ENCODE measurements around the gene DPH7. TPM values are rescaled to one million over a fixed set of nuclear protein-coding genes. Genes with fewer than 3 reads are reported as not detected.

Gene DPH7
- total RNA-seq, 3 donors from 2014 or later (not counting 1 experiment from before 2014, with no cell fraction given) = 39.5 to 51.0 (median 48.5) TPM

DNA sequence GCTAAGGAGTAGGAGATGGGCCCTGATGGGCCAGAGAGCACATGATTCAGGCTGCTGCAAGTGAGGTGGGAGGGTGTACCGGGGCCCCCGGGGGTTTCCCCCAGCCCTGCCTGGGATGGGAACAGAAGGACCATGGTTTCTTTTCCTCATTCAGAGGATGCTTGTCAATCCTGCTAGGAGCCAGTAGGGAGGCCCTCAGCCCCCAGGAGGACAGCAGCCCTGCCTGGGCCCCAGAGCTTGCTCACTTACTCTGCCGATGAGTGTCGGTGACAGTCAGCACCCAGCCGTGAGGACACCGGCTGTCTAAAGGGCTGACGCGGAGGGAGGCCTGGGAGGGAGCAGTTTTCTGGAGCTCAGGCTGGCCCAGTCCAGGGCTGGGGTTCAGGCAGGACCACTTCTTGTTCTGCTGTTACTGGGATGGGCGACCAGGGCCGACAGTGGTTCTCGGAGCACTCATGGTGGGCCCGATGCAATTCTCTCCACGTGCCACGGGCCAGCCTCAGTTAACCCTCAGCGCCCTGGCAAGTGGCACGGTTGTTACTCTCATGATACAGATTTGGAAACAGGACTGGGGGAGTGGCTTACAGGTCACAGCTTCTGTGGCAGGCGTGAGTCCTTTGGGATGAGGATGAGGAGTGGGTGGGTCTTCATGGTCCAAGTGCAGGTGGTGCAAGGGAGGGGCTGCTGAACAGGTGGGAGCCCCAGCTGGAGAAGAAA, 28.6 kb upstream of the DPH7 start:
- TF ChIP-seq, protein P1, sequence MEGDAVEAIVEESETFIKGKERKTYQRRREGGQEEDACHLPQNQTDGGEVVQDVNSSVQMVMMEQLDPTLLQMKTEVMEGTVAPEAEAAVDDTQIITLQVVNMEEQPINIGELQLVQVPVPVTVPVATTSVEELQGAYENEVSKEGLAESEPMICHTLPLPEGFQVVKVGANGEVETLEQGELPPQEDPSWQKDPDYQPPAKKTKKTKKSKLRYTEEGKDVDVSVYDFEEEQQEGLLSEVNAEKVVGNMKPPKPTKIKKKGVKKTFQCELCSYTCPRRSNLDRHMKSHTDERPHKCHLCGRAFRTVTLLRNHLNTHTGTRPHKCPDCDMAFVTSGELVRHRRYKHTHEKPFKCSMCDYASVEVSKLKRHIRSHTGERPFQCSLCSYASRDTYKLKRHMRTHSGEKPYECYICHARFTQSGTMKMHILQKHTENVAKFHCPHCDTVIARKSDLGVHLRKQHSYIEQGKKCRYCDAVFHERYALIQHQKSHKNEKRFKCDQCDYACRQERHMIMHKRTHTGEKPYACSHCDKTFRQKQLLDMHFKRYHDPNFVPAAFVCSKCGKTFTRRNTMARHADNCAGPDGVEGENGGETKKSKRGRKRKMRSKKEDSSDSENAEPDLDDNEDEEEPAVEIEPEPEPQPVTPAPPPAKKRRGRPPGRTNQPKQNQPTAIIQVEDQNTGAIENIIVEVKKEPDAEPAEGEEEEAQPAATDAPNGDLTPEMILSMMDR (IDR thresholded peaks at IDR 0.05) = no peak
- intact Hi-C loops (cut with micrococcal nuclease) = no loop called here
- peaks cover 7 to 33% of the 10 kb centered on the region in 2 donors for H3K4me1 Mint-ChIP-seq
- H3K9me3 Mint-ChIP-seq = no peaks in the 10 kb centered on the region
- Histone ChIP-seq H3K4me3 (ENCODE audit: low read length) (no peak overlapping the region), H3K36me3 (ENCODE audit: control insufficient read depth, insufficient read depth, low read length) (no peaks in the 10 kb centered on the region), H3K9me3 (ENCODE audit: control insufficient read depth, insufficient read depth, low read length) (no peaks in the 10 kb centered on the region), H3K27me3 (ENCODE audit: control insufficient read depth, insufficient read depth, low read length) (no peaks in the 10 kb centered on the region), H3K4me1 (ENCODE audit: control insufficient read depth, insufficient read depth, low read length) (peaks cover 44% of the 10 kb centered on the region), H3K27ac (ENCODE audit: low read length) (no peak overlapping the region)
- H3K27me3 Mint-ChIP-seq (ENCODE audit: low read depth in 2 of 2) = no peaks in the 10 kb centered on the region
- peak overlapping the region in 1 of 2 donors; percentile 22 for H3K27ac Mint-ChIP-seq
- DNase-seq (no peak), ATAC-seq (no peak)
- H3K4me3 Mint-ChIP-seq = peak overlapping the region; percentile 82
- whole genome bisulfite sequencing (ENCODE audit: insufficient coverage) = 86% methylated on average over 17 of the region's 17 CpGs
- no peaks in the 10 kb centered on the region for H3K36me3 Mint-ChIP-seq

DNA sequence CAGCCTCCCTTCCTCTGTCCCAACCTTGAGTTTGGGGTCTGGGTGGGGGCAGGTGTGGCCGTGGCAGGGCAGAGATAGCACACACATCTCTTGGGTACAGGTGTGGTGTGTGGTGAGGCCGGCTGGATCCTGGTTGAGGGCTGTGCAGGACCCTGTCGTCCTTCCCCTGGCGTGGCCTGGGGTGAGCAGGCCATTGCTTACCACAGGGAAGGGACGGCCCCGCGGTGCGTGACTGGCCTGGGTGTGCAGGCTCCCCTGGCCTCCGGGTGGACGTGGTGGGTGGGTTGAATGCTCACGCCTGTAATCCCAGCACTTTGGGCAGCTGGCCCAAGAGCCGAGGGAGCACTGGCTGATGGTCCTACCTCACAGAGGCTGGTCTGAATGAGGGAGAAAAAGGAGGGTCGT, 28.0 kb upstream of the DPH7 start:
- TF ChIP-seq, protein P1 (IDR thresholded peaks at IDR 0.05) = no peak
- no peak for DNase-seq
- H3K27ac ChIP-seq (ENCODE audit: low read length) = no peak overlapping the region

DNA sequence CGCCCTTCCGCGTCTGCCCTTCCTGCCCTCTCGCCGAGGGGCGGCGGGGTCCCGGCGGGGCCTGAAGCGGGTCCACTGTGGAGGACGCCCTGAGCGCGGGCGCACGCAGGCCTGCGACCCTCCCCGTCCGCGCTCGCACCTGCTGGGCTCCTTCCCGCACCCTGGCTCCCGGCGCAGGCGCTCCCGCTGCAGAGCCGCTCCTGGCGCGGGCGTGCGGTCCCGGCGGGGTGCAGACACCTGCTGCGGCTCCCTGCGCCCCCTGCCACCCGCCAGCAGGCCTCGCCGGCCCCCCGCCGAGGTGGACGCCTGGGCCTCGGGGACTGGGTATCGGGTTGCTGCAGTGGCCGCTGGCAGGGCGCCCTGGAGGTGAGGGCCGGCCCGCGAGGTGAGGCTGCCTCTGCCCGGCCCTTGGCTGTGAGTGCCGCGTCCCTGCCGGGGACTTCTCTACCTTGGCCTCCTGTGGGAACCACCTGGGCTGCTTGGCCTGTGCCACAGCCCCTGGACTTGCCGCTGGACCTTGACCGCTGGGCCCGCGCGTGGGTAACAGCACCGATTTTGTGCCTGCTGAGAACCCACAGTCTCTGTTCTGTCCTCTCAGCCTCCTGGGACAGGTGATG, 27.4 kb upstream of the DPH7 start:
- Mint-ChIP-seq H3K4me1 (peaks cover 7 to 22% of the 10 kb centered on the region in 2 donors), H3K27me3 (ENCODE audit: low read depth in 2 of 2) (no peaks in the 10 kb centered on the region), H3K4me3 (peak overlapping the region; percentile 82), H3K36me3 (no peaks in the 10 kb centered on the region), H3K9me3 (no peaks in the 10 kb centered on the region), H3K27ac (peak overlapping the region in 1 of 2 donors; percentile 22)
- Histone ChIP-seq H3K27ac (ENCODE audit: low read length) (no peak overlapping the region), H3K4me3 (ENCODE audit: low read length) (peak overlapping the region; percentile 33), H3K27me3 (ENCODE audit: control insufficient read depth, insufficient read depth, low read length) (no peaks in the 10 kb centered on the region), H3K36me3 (ENCODE audit: control insufficient read depth, insufficient read depth, low read length) (no peaks in the 10 kb centered on the region), H3K9me3 (ENCODE audit: control insufficient read depth, insufficient read depth, low read length) (no peaks in the 10 kb centered on the region), H3K4me1 (ENCODE audit: control insufficient read depth, insufficient read depth, low read length) (peaks cover 32% of the 10 kb centered on the region)
- intact Hi-C loops (cut with micrococcal nuclease) = no loop called here
- DNase-seq = no peak
- ATAC-seq = no peak
- TF ChIP-seq, protein P1 (IDR thresholded peaks at IDR 0.05) = no peak
- WGBS (ENCODE audit: insufficient coverage) = 3% methylated on average over 57 of the region's 57 CpGs

More for the DNA sequence above, 28.0 kb upstream of the DPH7 start:
- ATAC-seq = no peak
- Mint-ChIP-seq H3K4me1 (peaks cover 7 to 27% of the 10 kb centered on the region in 2 donors), H3K4me3 (peak overlapping the region; percentile 82), H3K27ac (peak overlapping the region in 1 of 2 donors; percentile 22), H3K36me3 (no peaks in the 10 kb centered on the region), H3K27me3 (ENCODE audit: low read depth in 2 of 2) (no peaks in the 10 kb centered on the region), H3K9me3 (no peaks in the 10 kb centered on the region)
- WGBS (ENCODE audit: insufficient coverage) = 72% methylated on average over 13 of the region's 13 CpGs
- intact Hi-C loops (cut with micrococcal nuclease) = no loop called here
- no peaks in the 10 kb centered on the region for H3K36me3 ChIP-seq (ENCODE audit: control insufficient read depth, insufficient read depth, low read length)
- no peaks in the 10 kb centered on the region for H3K9me3 ChIP-seq (ENCODE audit: control insufficient read depth, insufficient read depth, low read length)
- H3K27me3 ChIP-seq (ENCODE audit: control insufficient read depth, insufficient read depth, low read length) = no peaks in the 10 kb centered on the region
- H3K4me3 ChIP-seq (ENCODE audit: low read length) = peak overlapping the region; percentile 24
- peaks cover 39% of the 10 kb centered on the region for H3K4me1 ChIP-seq (ENCODE audit: control insufficient read depth, insufficient read depth, low read length)
